IMR-90 (cell line): ENCODE measurements around the gene PLA2G4B. TPM values are rescaled to one million over a fixed set of nuclear protein-coding genes. Genes with fewer than 3 reads are reported as not detected.

Experiments
- ATAC-seq: fragments of 200-7000 bp; cut with Tn5 transposase; 2 replicates; pipeline ENCODE4 v1.9.1; 2020; ENCODE audit warnings: low read depth, mild to moderate bottlenecking, moderate library complexity
- BruUV-seq: library from RNA; stranded (reverse); fragments of 400-500 nt; replicated peaks from 2 replicates; lab custom pipeline; 2021; lab: Mats Ljungman, UMichigan
- CTCF ChIA-PET: fragments of 300-600 bp; formaldehyde crosslinking; extraction: SDS; loops from one replicate; lab custom pipeline; 2021; ENCODE audit warnings: antibody characterized with exemption; lab: Yijun Ruan, JAX
- POLR2A ChIA-PET: fragments of 300-600 bp; sonication (Branson Sonifier 250); formaldehyde crosslinking; loops from one replicate; lab custom pipeline; 2022; ENCODE audit warnings: antibody characterized with exemption; ENCODE audit not compliant: unreplicated experiment; lab: Charles Lee
- DNase-seq: peaks from one replicate; pipeline ENCODE4 v3.0.0; 2013
- H2AFZ ChIP-seq: replicated peaks from 2 replicates; pipeline ENCODE3; 2013; ENCODE audit warnings: low read length, mild to moderate bottlenecking; ENCODE audit not compliant: poor library complexity
- H2AK5ac ChIP-seq: 2 replicates; pipeline ENCODE4 v1.6.1; 2013; ENCODE audit warnings: low read depth, low read length, inconsistent platforms
- H2AK9ac ChIP-seq: replicated peaks from 2 replicates; pipeline ENCODE3; 2013; ENCODE audit warnings: mild to moderate bottlenecking, low read depth, low read length, moderate library complexity; ENCODE audit not compliant: poor library complexity
- H2BK120ac ChIP-seq: 2 replicates; pipeline ENCODE4 v1.6.1; 2013; ENCODE audit warnings: low read depth, low read length, inconsistent platforms
- H2BK15ac ChIP-seq: 3 replicates; pipeline ENCODE4 v1.6.1; 2013; ENCODE audit warnings: low read depth, low read length, inconsistent platforms
- H2BK20ac ChIP-seq: 2 replicates; pipeline ENCODE4 v1.6.1; 2013; ENCODE audit warnings: low read depth, mild to moderate bottlenecking, inconsistent platforms, low read length, moderate library complexity
- H2BK5ac ChIP-seq: 2 replicates; pipeline ENCODE4 v1.6.1; 2013; ENCODE audit warnings: mild to moderate bottlenecking, low read depth, low read length, inconsistent platforms; ENCODE audit not compliant: poor library complexity, severe bottlenecking
- H3K14ac ChIP-seq: replicated peaks from 2 replicates; pipeline ENCODE4 v1.6.1; 2013; ENCODE audit warnings: low read depth, low read length, inconsistent platforms
- H3K18ac ChIP-seq: 2 replicates; pipeline ENCODE4 v1.6.1; 2013; ENCODE audit warnings: low read depth, low read length, control low read depth
- H3K23ac ChIP-seq: 2 replicates; pipeline ENCODE4 v1.6.1; 2013; ENCODE audit warnings: low read depth, low read length, inconsistent platforms
- H3K27ac ChIP-seq: 2 replicates; pipeline ENCODE4 v1.5.1; 2013; ENCODE audit warnings: mild to moderate bottlenecking, control low read depth, low read length; ENCODE audit not compliant: insufficient read depth
- H3K27me3 ChIP-seq: 2 replicates; pipeline ENCODE4 v1.6.1; 2013; ENCODE audit warnings: low read length; ENCODE audit not compliant: control insufficient read depth, insufficient read depth
- H3K36me3 ChIP-seq: 2 replicates; pipeline ENCODE4 v1.6.1; 2013; ENCODE audit warnings: low read length, mixed read lengths; ENCODE audit not compliant: control insufficient read depth, insufficient read depth
- H3K4ac ChIP-seq: 2 replicates; pipeline ENCODE4 v1.6.1; 2013; ENCODE audit warnings: low read depth, low read length, inconsistent platforms
- H3K4me1 ChIP-seq: 2 replicates; pipeline ENCODE4 v1.6.1; 2013; ENCODE audit warnings: low read length, mixed read lengths; ENCODE audit not compliant: control insufficient read depth, insufficient read depth
- H3K4me2 ChIP-seq: 2 replicates; pipeline ENCODE4 v1.6.1; 2013; ENCODE audit warnings: low read depth, mild to moderate bottlenecking, control low read depth, low read length, moderate library complexity
- H3K4me3 ChIP-seq: 2 replicates; pipeline ENCODE4 v1.5.1; 2013; ENCODE audit warnings: low read depth, mild to moderate bottlenecking, control low read depth, low read length, moderate library complexity; ENCODE audit not compliant: insufficient read depth
- H3K56ac ChIP-seq: 2 replicates; pipeline ENCODE4 v1.6.1; 2013; ENCODE audit warnings: low read length, inconsistent platforms; ENCODE audit not compliant: insufficient read depth; ENCODE audit errors: extremely low read depth
- H3K79me1 ChIP-seq, 2 experiments: 2 replicates each; pipeline ENCODE4 v1.6.1; 2013; ENCODE audit warnings: low read length in 2 of 2, inconsistent platforms in 1 of 2, low read depth in 1 of 2
- H3K9ac ChIP-seq: 2 replicates; pipeline ENCODE4 v1.6.1; 2013; ENCODE audit warnings: low read depth, low read length, control low read depth
- H3K9me1 ChIP-seq: 2 replicates; pipeline ENCODE4 v1.6.1; 2013; ENCODE audit warnings: low read length, inconsistent platforms; ENCODE audit not compliant: insufficient read depth
- H3K9me3 ChIP-seq: 2 replicates; pipeline ENCODE4 v1.6.1; 2013; ENCODE audit warnings: low read length; ENCODE audit not compliant: control insufficient read depth, insufficient read depth
- H4K20me1 ChIP-seq: 2 replicates; pipeline ENCODE4 v1.6.1; 2013; ENCODE audit warnings: low read length, inconsistent platforms; ENCODE audit not compliant: insufficient read depth
- H4K5ac ChIP-seq: 2 replicates; pipeline ENCODE4 v1.6.1; 2013; ENCODE audit warnings: mild to moderate bottlenecking, low read depth, low read length, control low read depth
- H4K8ac ChIP-seq, 2 experiments: 2 replicates each; pipeline ENCODE4 v1.6.1; 2013; ENCODE audit warnings: low read depth in 2 of 2, low read length in 2 of 2, control low read depth in 1 of 2, inconsistent platforms in 1 of 2
- H4K91ac ChIP-seq: 2 replicates; pipeline ENCODE4 v1.6.1; 2013; ENCODE audit warnings: low read depth, low read length, inconsistent platforms; ENCODE audit not compliant: insufficient read depth
- FOS ChIP-seq: fragments of 150-350 bp; IDR thresholded peaks from 2 replicates; pipeline ENCODE4 v1.6.1; 2016; ENCODE audit warnings: low read depth, low read length
- MAFK ChIP-seq: IDR thresholded peaks from 2 replicates; pipeline ENCODE4 v1.6.1; 2012; ENCODE audit warnings: low read depth, low read length, improper control_type of control experiment
- MXI1 ChIP-seq: IDR thresholded peaks from 2 replicates; pipeline ENCODE4 v1.6.1; 2012; ENCODE audit warnings: low read depth, mild to moderate bottlenecking, low read length, moderate library complexity, borderline replicate concordance
- POLR2A ChIP-seq: IDR thresholded peaks from 2 replicates; pipeline ENCODE4 v1.6.1; 2012; ENCODE audit warnings: mild to moderate bottlenecking, low read depth, low read length
- RAD21 ChIP-seq: IDR thresholded peaks from 2 replicates; pipeline ENCODE4 v1.6.1; 2012; ENCODE audit warnings: low read length, improper control_type of control experiment
- RCOR1 ChIP-seq: IDR thresholded peaks from 2 replicates; pipeline ENCODE4 v1.6.1; 2012; ENCODE audit warnings: mild to moderate bottlenecking, low read length, improper control_type of control experiment; ENCODE audit not compliant: insufficient replicate concordance
- SMC3 ChIP-seq: fragments of 150-350 bp; IDR thresholded peaks from 2 replicates; pipeline ENCODE4 v1.6.1; 2016; ENCODE audit warnings: low read depth, mild to moderate bottlenecking, antibody characterized with exemption, low read length, moderate library complexity
- WGBS, 2 experiments: methylation state at CpG; one replicate each; pipeline versions ENCODE4 v1.1.5 to v1.1.7; 2013; ENCODE audit warnings: missing lambda C conversion rate in 2 of 2; ENCODE audit not compliant: insufficient read length in 1 of 2; ENCODE audit errors: extremely low coverage in 2 of 2; 5-methylcytosine and 5-hydroxymethylcytosine counted together
- dilution Hi-C: fragments of 300-500 bp; cut with HindIII; formaldehyde crosslinking; loops from one replicate; pipeline ENCODE4 v1.14.3; 2018; ENCODE audit warnings: low sequenced_read_pairs; ENCODE audit not compliant: unreplicated experiment
- in situ Hi-C: fragments of 300-500 bp; cut with MboI; formaldehyde crosslinking; loops from 3 replicates; pipeline ENCODE4 v1.14.3; 2019; ENCODE audit warnings: low sequenced_read_pairs, inconsistent platforms, mixed read lengths
- intact Hi-C: fragments of 100-400 bp; cut with micrococcal nuclease; formaldehyde crosslinking; loops from 2 replicates; pipeline ENCODE4 v1.10.0; 2022
- polyA plus RNA-seq, 3 experiments: library from polyadenylated mRNA; depleted of rRNA; stranded (reverse); fragments of >200 nt; gene quantifications; 2 replicates each; pipeline ENCODE4 v1.2.3, GENCODE V29; 2012; ENCODE audit warnings: low replicate concordance in 1 of 3
- total RNA-seq: library from RNA; depleted of rRNA; stranded (reverse); fragments of >200 nt; gene quantifications from 2 replicates; pipeline ENCODE4 v1.2.3, GENCODE V29; 2012
- TF ChIP-seq, protein P1 (sequence below): fragments of 150-350 bp; IDR thresholded peaks from 2 replicates; pipeline ENCODE4 v1.6.1; 2016; ENCODE audit warnings: low read depth, mild to moderate bottlenecking, low read length, moderate library complexity, borderline replicate concordance
- TF ChIP-seq, protein P2 (sequence below): fragments of 150-350 bp; IDR thresholded peaks from 2 replicates; pipeline ENCODE4 v1.6.1; 2017; ENCODE audit warnings: mild to moderate bottlenecking, antibody characterized with exemption, low read length, low read depth
- TF ChIP-seq, protein P3 (sequence below): conservative IDR thresholded peaks from 2 replicates; pipeline ENCODE4 v1.5.1; 2012; ENCODE audit warnings: mild to moderate bottlenecking, low read depth, low read length, improper control_type of control experiment

The PLA2G4B gene
- total and polyA plus RNA-seq, 2 of the 4 experiments (the other 2 are of a cell fraction): 0.18 to 3.1 TPM

DNA sequence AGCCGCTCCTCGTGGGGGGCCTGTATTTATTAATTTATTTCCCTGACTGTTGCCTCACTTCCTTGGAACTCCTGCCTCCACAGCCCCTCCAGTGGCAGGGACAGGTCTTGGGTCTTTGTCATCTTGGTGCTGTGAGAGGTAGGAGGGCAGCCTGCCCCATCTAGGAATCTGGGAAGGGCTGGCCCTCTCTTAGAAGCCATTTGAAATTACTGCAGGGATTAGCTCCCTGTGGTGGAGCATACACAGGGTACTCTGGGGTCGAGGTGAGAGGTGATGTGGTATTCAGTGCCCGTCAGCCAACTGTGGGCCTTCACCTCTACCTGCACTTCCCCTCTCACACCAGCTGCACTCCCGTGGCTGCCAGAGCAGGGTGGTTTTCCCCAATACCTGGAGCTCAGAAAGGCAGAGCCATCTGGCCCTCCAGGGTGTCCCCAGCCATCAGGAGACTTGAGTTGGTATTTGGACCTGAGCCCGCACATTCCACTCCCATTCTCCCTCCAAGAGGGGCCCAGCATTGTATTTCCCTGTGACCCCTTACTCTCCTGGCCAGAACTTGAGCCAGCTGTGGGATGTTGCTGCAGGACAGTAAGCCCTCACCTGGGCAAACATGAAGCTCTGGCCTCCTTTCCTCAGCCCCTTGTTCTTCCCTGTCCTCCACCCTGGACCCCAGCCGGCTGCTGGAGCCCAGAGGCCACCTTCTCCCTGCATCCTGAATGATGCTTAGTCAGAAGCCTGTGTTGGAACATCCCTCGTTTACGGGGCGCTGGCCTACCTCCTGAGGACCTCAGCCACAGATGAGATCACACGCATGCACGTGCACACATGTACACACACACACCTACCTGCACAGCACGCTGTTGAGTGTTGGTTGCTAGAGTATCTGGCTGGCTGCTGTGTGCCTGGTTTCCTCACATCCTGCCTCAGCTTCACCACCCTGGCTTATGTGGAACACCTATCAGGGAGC lies 12.8 kb upstream of the PLA2G4B start (continued):
- TF ChIP-seq FOS (no peak), MAFK (no peak)

DNA sequence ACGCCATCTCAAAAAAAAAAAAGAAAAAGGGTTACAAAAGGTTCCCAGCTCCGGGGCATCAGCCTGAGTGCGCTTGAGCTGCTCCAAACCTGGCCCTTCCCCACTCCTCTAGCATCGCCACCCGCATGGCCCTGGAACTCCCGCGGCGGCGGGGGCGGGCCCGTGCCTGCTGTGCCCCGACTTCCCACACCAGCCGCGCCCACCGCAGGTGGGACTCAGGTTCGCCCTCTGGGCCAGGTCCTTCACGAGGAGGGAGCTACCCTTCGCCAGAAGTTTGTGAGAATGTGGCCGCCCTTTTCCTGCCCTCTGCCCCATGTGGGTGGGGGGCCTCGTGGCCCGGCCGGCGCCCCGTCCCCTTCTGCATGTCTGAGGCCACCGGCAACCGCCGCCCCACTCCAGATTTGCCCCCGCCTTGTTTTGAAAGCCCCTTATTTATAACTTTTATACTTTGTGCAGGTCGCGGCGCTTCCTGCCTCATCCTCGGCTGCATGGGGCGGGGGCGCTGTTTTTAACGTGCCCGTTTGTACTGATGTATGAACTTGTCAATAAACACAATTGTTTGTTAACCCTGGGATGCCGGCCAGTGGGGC lies 11.3 kb upstream of the PLA2G4B start:
- Histone ChIP-seq H2BK20ac (no peak overlapping the region), H3K36me3 (peaks cover 33% of the 10 kb centered on the region), H2BK15ac (no peak overlapping the region), H3K23ac (0 out of 2 replicates have a peak overlapping the region, but pooled peaks have one; percentile 8), H3K4me3 (peak overlapping the region; percentile 52), H2BK5ac (no peak overlapping the region), H3K9me3 (no peaks in the 10 kb centered on the region), H3K27ac (no peak overlapping the region; the same call in 1 of the 2 replicates), H2AK5ac (no peak overlapping the region), H3K18ac (no peak overlapping the region), H4K91ac (no peak overlapping the region), H3K14ac (peak overlapping the region; percentile 78; the same call in 1 of the 2 replicates), H3K56ac (no peak overlapping the region), H2BK120ac (no peak overlapping the region), H3K4me2 (peak overlapping the region; percentile 83), H3K79me1 (peaks cover 15 to 23% of the 10 kb centered on the region in 2 experiments), H3K4me1 (peaks cover 2% of the 10 kb centered on the region; the same call in 1 of the 2 replicates), H2AK9ac (peak overlapping the region; percentile 85), H4K5ac (no peak overlapping the region), H4K20me1 (no peaks in the 10 kb centered on the region; the same call in 1 of the 2 replicates), H4K8ac (peak overlapping the region in 1 of 2 experiments; percentile 66; a peak in 1 of 4 replicates), H2AFZ (peak overlapping the region; percentile 94), H3K4ac (peak overlapping the region; percentile 40; the same call in 1 of the 2 replicates), H3K9ac (peak overlapping the region; percentile 68), H3K9me1 (0 out of 2 replicates have a peak, but pooled peaks cover 6% of the 10 kb centered on the region), H3K27me3 (no peaks in the 10 kb centered on the region)
- ATAC-seq (peak; percentile 2), DNase-seq (no peak)
- in situ Hi-C loops: no loop called here
- dilution Hi-C loops: no loop called here
- CTCF ChIA-PET: no interaction called here
- WGBS, 2 experiments: 9% methylated on average over 25 of the region's 37 CpGs; no CpG with 5 or more reads in 1 of the 2 experiments
- BruUV-seq: TSS peak; percentile 23
- POLR2A ChIA-PET: no interaction called here
- intact Hi-C loops: no loop called here
- TF ChIP-seq RCOR1: no peak
- TF ChIP-seq, protein P1, sequence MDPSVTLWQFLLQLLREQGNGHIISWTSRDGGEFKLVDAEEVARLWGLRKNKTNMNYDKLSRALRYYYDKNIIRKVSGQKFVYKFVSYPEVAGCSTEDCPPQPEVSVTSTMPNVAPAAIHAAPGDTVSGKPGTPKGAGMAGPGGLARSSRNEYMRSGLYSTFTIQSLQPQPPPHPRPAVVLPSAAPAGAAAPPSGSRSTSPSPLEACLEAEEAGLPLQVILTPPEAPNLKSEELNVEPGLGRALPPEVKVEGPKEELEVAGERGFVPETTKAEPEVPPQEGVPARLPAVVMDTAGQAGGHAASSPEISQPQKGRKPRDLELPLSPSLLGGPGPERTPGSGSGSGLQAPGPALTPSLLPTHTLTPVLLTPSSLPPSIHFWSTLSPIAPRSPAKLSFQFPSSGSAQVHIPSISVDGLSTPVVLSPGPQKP: no peak
- no peak for TF ChIP-seq FOS
- TF ChIP-seq SMC3: no peak
- TF ChIP-seq, protein P2, sequence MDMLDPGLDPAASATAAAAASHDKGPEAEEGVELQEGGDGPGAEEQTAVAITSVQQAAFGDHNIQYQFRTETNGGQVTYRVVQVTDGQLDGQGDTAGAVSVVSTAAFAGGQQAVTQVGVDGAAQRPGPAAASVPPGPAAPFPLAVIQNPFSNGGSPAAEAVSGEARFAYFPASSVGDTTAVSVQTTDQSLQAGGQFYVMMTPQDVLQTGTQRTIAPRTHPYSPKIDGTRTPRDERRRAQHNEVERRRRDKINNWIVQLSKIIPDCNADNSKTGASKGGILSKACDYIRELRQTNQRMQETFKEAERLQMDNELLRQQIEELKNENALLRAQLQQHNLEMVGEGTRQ: no peak
- no peak for TF ChIP-seq POLR2A
- TF ChIP-seq RAD21: no peak
- no peak for TF ChIP-seq MXI1
- TF ChIP-seq, protein P3, sequence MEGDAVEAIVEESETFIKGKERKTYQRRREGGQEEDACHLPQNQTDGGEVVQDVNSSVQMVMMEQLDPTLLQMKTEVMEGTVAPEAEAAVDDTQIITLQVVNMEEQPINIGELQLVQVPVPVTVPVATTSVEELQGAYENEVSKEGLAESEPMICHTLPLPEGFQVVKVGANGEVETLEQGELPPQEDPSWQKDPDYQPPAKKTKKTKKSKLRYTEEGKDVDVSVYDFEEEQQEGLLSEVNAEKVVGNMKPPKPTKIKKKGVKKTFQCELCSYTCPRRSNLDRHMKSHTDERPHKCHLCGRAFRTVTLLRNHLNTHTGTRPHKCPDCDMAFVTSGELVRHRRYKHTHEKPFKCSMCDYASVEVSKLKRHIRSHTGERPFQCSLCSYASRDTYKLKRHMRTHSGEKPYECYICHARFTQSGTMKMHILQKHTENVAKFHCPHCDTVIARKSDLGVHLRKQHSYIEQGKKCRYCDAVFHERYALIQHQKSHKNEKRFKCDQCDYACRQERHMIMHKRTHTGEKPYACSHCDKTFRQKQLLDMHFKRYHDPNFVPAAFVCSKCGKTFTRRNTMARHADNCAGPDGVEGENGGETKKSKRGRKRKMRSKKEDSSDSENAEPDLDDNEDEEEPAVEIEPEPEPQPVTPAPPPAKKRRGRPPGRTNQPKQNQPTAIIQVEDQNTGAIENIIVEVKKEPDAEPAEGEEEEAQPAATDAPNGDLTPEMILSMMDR: no peak
